T-helper 2 cell (primary cell): Measurements from ENCODE around the gene YES1.

Source experiments
- DNase-seq, 5 experiments: peaks; one replicate each; pipeline versions ENCODE4 v3.0.0 to v3.0.0-alpha.2; 2012 to 2022

Gene YES1

DNA sequence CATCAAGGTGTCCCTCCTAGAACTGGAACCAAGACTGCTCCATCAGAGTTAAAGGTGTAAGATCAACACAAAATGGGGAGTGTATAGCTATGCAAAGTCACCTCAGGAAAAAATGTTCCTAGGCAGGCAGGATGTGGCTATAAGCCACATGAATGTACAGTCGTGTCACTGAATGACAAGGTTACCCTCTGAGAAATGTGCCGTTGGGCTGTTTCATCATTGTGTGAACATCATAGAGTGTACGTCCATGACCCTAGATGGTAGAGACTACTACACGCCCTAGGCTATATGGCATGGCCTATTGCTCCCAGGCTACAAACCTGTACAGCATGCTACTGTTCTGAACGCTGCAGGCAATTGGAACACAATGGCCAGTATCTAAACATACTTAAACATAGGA is 130.1 kb downstream of the YES1 start:
- peak in 4 of 5 experiments; percentile 2 to 97 (median 24) for DNase-seq

DNA sequence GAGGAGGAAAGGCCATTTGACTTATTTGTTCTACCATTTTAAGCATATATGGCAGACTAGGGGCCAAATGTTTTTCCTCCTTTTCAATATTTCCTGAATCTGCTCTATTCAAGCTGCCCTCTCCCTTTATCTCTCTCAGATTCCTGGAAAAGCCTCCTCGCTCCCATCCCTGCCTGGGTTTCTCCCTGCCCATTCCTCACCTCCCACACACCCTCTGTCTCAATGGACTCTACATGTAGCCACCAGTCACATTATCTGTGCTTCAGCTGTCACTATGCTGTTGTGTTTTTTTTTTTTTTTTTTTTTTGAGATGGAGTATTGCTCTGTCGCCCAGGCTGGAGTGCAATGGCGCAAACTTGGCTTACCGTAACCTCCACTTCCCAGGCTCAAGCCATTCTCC is 131.7 kb downstream of the YES1 start:
- no peak for DNase-seq

GRCh38 chr18:679516-679915 is 132.5 kb downstream of the YES1 start:
- no peak for DNase-seq

DNA sequence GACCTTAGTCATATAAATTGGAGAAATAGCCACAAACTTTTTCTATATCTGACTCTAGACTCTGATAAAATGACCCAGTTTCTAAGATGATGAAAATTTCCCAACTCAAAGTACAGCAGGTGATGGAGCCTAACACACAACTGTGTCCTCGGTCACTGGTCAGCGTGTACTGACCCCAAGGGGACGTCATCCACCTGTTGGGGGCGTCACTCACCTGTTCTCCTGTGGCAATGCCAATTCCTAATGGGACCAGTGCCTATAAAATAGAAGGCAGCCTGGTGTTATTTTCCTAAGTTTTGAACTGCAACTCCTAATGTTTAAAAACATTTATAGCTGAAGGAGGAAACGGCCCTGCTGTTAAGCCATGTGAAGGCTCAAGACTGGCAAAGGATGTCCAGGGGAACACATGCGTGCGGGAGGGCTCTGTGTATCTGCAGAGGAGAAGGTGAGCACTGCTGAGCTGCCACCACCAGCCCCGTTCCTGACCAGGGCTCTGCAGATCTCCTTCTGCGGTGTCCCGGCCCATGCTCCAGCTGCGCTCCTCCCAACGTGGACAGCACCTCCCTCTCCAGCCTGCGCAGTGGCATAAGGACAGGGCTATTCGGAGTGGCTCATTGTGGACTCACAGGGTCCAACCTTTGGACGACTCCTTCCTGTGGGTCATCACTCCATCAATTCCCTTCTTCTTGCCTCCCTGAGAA is 133.4 kb downstream of the YES1 start:
- DNase-seq, result no peak

GRCh38 chr18:677951-678381 is 134.1 kb downstream of the YES1 start:
- DNase-seq, result no peak

DNA sequence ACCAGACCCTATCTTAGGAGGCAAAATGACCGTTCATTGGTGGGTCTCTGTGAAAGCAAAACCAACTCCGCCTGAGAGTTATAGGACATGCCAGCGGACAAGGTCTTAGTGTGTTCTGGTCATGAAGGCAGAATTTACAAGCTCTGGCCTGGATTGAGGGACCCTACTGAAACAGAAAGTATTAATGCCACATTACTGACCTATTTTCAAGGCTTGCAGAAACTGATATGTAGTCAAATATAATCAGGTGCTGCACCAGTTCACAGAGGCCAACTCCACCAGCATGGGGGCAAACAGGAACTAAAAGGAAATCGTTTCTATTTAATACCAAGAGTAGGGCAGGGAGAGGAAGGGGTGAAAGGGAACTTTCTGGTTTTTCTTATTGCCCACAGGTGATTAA is 134.9 kb downstream of the YES1 start:
- no peak for DNase-seq

- DNase-seq, result no peak
Observed at GRCh38 chr18:676736-677135, 135.3 kb downstream of the YES1 start.

DNA sequence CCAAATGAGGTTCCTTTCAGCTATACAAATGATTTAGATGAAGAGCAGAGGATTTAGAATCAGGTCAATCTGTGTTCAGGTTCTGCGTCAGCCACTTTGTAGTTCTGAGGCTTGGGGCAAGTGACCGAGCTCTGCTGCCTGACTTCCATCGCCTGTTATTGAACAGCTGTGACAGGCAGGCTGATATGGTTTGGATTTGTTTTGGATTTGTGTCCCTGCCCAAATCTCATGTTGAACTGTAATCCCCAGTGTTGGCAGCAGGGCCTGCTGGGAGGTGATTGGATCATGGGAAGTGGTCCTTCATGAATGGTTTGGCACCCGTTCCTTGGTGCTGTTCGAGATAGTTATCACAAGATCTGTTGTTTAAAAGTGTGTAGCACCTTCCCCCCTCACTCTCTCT is 136.0 kb downstream of the YES1 start:
- no peak for DNase-seq

GRCh38 chr18:675307-675706 is 136.7 kb downstream of the YES1 start:
- no peak for DNase-seq

DNA sequence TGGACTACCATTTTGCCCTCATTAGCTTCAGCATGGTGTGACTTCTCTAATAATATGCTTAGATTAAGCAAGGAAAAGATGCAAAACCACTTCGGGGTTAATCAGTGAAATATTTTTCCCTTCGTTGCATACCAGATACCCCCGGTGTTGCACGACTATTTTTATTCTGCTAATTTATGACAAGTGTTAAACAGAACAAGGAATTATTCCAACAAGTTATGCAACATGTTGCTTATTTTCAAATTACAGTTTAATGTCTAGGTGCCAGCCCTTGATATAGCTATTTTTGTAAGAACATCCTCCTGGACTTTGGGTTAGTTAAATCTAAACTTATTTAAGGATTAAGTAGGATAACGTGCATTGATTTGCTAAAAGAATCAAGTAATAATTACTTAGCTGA is 138.3 kb downstream of the YES1 start:
- no peak for DNase-seq

GRCh38 chr18:673317-673716 is 138.7 kb downstream of the YES1 start:
- DNase-seq, result no peak
